ENCODE data around the gene P4HA2.

Gene P4HA2

DNA sequence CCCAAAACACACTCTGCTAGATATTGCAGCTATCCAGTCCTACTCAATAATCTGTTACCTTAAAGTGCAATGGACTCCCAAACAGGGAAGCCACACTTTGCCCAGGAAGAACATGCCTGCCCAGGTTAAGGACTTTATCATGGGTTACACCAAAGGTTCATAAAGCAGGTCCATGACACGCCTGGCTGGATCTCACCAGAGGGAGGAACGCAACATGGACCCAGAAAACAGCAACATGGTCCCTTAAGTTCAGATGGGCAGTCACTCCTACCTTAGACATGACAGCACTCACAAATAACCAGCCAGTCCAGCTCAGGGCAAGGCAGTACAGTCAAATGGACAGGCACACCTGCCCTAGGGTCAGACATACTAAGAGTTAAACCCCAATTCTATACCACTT is 3.8 kb downstream of the P4HA2 start:
- no peak for DNase-seq (ENCODE audit: low read depth)

DNA sequence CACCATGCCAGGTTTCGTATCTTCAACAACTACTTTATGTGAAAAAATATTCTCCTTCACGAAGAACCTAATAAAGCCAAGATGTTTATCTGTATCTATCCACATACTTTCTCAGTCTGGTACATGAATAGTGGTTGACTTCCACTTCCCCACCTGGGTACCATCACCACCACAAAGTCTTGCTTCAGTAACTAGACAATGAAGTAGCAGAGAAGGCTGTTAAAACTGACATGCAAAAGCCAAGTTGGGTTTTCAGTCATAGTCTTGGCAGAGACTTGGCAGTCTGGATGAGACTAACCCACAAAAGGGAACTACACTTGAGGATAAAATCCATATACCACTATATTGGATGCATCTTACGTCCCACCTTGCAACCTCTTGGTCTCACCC is 5.0 kb downstream of the P4HA2 start:
- no peak for DNase-seq (ENCODE audit: low read depth)

DNA sequence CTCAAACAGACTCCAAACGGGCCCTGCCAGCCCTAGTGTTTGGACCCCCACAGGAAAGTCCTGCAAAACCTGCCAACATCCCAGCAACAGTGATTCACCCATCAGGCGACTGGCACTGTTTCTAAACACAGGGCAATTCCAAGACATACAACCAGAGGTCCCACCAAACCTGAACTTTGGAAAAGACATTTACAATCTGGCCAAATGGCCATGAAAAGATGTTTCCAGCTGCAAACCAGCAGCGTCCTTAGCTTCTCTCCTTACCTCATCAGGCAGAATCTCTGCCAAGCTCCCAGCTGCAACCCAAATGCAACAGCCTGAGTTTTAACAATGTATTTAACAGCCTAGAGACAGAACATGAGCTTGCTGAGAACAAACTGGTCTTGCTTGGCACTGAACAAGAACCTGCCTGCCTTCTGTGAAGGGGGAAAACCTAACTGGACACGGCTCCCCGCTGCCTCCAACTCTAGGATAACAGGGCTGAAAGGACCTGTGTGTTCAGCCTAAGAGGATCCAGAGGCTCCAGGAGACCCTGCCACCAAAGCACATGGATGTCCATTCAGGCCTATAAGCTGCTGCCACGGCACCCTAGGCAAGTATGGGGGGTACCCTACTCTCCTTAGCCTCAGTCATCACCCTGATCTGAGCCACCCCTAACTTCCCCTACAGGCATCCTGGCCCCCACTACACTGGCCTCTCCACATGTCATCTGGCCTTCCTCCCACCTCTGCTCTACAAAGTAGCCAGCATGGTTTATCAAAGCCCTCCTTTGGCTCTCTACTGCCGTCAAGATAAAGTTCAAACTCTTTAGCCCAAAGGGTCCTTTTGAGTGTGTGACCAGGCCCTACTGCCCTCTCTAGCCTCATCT is 5.6 kb downstream of the P4HA2 start:
- DNase-seq (ENCODE audit: low read depth): peak; percentile 93

- no peak for DNase-seq (ENCODE audit: low read depth)
Measured at GRCh38 chr5:132220491-132220890, 7.2 kb downstream of the P4HA2 start.

DNA sequence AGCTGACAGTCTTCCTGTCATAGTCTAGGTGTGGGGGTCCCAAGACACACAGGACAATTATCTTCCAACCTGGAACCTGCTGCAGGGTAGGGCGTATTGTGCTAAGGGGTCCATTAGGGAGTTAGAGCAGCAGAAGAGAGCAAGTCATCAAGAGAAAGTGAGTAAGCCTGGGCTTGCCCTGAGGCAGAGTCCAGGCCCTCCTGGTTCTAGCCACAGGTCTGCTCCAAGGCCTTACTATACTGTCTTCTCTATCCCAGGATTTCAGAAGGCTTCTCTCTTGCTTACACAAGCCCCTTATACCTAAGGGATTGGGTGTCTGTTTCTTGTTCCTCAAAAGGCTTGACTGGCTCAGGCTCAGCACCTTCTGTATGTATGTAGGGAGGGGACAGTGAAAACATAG is 7.7 kb downstream of the P4HA2 start:
- DNase-seq (ENCODE audit: low read depth): no peak

DNA sequence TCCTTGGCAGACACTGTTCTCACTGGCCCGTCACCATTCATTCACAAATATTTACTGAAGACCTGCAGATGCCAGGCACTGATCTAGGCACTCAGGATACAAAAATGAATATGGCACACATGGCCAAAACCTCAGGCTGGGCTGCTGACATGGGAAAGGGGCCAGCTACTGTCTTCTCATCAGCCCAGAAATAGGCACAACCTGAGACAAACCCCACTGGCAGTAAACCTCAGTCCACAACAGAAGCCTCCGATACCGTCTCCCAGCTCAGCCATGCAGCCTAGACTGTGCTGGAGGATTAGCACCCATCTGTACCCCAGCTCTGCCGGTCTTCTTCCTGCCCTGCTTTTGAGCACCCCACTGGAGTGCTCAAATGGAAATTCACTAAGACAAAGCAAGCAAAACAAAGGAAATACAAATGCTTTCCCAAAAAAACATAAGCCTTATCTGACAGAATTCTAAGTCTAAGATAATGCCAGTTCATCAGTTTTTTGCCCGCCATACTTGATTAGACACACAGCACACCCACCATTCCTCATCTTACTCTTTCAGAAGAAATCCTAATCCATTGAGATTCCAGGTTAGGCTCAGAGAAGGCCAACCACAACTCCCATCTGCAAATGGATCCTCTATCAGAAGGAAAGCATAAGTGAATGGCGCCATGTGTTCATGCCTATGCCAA is 8.2 kb downstream of the P4HA2 start:
- no peak for DNase-seq (ENCODE audit: low read depth)

DNA sequence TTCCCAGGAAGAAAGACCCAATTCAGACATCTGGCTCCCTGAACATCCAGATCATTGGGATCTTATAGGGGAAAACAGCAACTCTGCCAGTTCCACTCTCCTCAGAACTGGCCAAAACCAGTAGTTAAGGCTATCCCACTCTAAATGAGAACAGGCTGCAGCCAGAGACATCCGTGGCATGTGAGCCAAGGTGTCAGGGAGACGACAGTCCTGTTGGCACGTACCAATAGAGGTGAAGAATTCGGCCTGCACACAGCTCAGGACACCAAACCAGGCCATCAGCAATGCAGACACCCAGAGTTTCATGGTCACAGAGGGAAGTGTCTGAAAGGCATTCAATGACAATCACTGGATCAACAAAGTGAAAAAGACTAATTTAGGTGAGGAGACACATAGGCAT is 9.3 kb downstream of the P4HA2 start:
- no peak for DNase-seq (ENCODE audit: low read depth)

DNA sequence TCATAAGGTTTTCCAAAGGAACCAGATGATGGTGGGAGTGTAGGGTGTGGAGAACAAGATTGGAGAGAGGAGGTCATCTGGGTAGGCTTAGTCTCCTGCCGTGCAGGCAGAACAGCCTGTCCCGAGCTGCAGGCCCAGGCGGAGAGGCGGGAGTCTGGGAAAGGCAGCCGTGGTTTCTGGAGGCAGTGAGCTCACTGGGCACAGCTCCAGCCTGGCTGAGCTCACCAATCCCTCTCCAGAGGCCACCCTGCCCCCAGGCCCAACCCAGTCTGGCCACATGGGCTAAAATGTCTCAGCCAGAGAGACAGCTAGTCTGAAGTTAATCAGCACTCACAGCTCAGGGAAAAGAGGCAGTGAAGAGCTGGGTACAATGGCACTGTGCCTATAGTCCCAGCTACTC is 12.3 kb downstream of the P4HA2 start:
- peak; percentile 96 for DNase-seq (ENCODE audit: low read depth)

- DNase-seq (ENCODE audit: low read depth): no peak
Measured at GRCh38 chr5:132214491-132214890, 13.2 kb downstream of the P4HA2 start.

DNA sequence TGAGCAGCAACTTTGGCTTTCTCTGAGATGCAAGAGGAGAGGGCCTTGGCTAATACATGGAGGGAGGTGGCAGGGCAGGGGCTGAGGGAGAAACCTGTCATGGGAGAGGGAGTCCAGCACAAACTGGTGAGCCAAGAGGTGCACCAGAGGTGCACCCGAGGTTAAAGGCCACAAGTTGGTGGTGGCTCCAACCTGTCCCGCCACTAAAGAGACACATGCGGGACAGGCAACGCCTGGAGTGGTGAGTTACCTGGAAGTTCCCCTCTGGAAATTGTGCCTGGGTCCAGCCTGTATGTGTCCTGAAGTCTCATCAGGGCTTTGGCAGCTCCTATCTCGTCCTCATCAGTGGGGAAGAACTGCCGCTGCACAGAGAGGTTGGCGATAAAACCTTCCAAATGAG is 14.0 kb downstream of the P4HA2 start:
- no peak for DNase-seq (ENCODE audit: low read depth)

DNA sequence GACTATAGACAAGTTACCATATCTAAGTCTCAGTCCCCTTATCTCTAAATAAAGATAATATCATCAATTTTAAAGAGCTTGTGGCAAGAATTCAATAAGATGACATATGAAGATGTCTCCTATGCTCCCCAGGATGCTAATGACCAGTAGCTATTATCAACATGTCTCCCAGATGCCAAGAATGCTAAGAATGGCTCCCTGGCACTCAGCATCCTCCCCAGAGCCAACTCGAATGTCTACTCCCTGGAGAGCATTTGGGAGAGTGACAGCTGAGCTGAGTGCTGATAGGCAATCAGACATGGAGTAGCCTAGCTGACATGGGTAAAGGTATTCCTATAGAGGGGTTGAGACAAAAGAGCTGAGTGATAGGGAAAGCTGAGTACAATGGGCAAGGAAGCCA is 15.9 kb downstream of the P4HA2 start:
- DNase-seq (ENCODE audit: low read depth): no peak

DNA sequence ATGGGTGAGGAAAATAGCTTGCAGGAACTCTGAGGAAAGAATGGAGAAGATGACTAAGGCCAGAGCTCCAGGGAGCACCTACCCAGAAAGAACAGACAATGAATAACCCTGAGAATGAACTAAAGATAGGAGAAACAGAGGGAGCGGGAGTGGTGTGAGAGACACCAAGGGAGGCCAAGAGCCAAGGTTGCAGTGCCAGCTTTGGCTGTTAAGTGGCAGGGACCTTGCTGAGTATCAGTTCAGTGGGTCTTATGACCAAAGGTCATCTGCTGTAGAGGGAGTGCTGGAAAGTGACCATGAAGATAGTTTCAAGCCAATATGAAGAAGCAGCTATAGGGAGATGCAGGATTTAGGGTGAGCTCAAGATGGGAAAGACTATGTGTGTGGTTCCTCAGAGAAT is 16.7 kb downstream of the P4HA2 start:
- no peak for DNase-seq (ENCODE audit: low read depth)

DNA sequence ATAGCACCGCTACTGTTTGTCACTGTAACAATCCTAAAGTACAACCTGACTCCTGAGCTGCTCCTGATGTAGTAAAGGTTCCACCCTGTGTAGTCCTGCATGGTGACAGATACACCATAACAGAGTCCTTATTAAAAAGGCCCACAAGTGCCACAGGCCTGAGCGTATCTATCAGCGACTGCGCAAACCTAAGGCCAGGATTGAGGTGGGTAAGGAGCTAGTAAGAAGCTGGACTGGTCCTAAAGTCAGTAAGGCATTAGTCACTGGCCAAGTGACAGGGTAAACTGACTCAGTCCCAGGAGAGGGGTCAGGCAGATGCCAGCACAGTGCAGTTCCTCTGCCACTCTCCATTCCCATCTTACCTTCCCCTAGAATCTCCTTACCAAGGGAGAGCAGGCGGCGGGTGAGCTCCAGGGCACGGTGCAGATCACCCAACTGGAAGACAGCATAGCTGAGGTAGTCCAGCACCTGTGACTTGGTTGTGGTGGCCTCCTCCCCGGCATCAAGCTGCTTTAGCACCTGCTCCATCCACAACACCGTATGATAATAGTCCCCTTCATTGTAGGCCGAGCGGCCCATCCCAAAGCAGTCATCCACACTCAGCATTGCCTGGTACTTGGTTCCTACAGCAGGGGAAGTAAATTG is 17.6 kb downstream of the P4HA2 start:
- DNase-seq (ENCODE audit: low read depth): no peak

DNA sequence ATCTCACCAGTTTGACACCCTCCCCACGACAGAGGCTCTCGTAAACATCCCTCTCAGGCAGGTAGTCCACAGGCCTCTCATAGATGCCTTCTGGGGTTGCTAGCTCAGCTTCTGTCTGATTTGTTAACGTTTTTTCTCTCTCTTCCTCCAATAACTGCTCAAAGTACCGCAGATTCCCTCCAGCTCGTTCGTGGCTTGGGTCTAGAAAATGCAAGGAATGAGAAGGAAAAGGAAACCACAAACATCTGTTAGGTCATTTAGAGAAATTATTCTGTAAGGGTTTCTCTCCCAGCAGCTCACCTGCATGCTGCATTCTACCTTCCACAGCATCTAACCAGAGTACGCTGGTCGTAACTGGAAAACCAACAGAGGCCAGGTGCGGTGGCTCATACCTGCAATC is 18.5 kb downstream of the P4HA2 start:
- no peak for DNase-seq (ENCODE audit: low read depth)

GRCh38 chr5:132207778-132208177 is 19.9 kb downstream of the P4HA2 start:
- no peak for DNase-seq (ENCODE audit: low read depth)

DNA sequence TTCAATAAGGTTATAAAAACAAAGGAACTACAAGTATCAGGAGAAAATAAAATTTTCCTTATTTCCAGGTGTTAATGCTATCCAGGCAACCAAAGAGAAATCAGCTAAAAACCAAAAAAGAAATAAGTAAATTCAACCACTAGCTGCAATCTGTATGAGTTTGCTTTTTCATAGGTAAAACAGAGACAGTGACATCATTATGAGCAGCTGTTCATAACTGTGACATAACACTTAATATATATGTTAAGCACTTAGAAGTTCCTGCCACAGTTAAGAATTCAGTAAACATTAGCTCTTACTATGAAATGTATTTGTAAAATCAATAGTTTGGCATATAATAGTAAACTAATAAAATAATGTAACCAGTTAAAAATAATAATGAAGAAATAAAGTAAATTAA is 20.9 kb downstream of the P4HA2 start:
- DNase-seq (ENCODE audit: low read depth): no peak

DNA sequence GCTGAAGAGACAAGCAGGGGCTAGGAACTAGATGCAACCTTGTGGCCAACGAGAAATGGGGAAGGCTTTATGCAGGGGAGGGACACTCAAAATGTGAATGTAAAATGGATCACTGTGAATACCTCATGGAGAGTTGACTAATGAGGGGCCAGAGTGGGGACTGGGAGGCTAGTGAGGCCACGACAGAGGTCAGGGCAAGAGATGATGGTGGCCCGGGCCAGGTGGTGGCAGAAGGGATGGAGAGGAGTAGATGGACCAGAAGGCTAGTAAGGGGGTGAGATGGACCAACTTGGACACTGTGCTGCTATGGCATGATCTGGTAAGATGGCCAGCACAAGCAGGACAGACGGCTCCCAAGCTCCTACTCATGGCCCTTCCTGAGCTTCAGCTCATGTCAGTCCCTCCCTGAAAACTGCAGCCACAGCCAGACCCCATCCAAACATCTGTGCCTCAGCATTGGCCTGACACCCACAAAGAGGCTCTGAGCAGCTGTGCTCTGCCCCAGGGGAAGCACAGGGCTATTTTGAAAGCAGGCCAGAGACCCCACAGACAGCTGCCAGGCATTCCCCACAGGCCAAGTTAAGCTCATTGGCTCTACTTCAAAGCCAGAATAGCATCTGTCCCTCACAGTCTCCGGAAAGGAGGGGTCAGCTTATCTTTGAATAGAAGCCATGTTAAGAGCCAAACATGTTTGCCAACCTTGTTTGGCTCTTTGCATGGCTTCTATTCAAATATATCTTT is 22.1 kb downstream of the P4HA2 start:
- DNase-seq (ENCODE audit: low read depth): no peak

GRCh38 chr5:132204371-132205135 is 23.1 kb downstream of the P4HA2 start:
- DNase-seq (ENCODE audit: low read depth): no peak

- no peak for DNase-seq (ENCODE audit: low read depth)
Measured at GRCh38 chr5:132203916-132204315, 23.7 kb downstream of the P4HA2 start.

DNA sequence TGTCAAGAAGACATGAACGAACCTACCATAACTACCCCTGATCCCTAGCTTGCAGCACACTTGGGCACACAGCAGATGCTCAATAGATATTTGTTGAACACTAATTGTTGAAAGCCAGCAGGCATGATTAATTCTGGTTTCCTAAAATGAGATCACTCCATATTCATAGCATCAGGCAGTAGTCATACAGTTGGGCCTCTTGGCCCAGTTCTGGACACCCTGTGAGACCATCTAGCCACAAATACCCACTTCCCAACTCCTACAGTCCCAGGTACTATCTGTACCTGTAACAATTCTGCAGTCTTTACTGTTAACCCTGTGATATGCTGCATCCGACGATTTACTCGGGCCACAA is 24.2 kb downstream of the P4HA2 start:
- no peak for DNase-seq (ENCODE audit: low read depth)

DNA sequence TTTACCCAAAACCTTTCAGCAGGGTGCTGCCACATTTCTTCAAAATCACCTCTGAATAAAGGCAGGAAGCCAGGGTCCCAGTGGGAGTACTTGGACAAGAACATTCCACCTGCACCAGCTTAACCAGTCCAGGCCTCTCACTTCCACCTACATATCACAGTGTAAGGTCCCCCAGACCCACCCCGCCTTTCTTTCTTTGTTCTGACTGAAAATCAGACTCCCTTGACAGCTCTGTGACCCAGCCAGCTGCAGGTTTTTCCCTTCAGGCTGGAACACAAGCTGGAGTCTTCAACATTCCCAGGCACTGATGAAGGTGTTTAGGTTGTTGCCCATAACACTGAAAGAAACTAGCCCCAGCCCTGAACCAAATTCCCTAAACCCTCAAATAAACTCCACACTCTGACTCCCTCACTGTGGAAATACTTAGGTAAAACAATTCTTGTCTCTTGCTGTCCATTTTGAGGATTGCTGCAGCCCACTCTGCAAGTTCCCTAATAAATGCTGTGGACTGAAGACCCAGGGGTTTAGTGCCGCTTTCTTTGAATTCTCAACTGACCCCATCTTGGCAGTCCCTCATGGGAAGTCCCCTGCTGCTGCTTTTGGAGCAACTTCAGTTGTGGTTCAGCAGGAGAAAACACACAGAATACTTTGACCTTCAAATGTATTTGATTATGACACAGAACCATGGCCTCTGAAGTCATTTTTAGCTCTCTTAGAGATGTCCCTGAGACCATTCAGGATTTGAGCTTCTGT is 24.8 kb downstream of the P4HA2 start:
- DNase-seq (ENCODE audit: low read depth): no peak
